GM23338 (cell line): Measurements from ENCODE around the gene CIITA. TPM values are rescaled to one million over a fixed set of nuclear protein-coding genes. Genes with fewer than 3 reads are reported as not detected.

Experiments used
- ATAC-seq: fragments of 200-7000 bp; cut with Tn5 transposase; 3 replicates; pipeline ENCODE4 v1.9.1; 2020
- DNase-seq: peaks from one replicate; pipeline ENCODE4 v3.0.0-alpha.2; 2015; ENCODE audit warnings: low spot score
- H2AFZ ChIP-seq: fragments of 200-600 bp; sonication (generic); 2 replicates; pipeline ENCODE4 v1.8.0; 2016; ENCODE audit warnings: antibody characterized with exemption, mild to moderate bottlenecking, moderate library complexity
- H3F3A ChIP-seq: fragments of 200-600 bp; sonication (generic); replicated peaks from 2 replicates; pipeline ENCODE4 v1.8.0; 2017; ENCODE audit warnings: antibody characterized with exemption, mixed run types, low read depth
- H3K27ac ChIP-seq: fragments of 200-600 bp; sonication (generic); 2 replicates; pipeline ENCODE4 v1.6.1; 2016; ENCODE audit warnings: low read depth
- H3K27me3 ChIP-seq: fragments of 200-600 bp; sonication (generic); 2 replicates; pipeline ENCODE4 v1.8.0; 2016; ENCODE audit warnings: mild to moderate bottlenecking, mixed run types, moderate library complexity; ENCODE audit not compliant: insufficient read depth
- H3K36me3 ChIP-seq: fragments of 200-600 bp; sonication (generic); 2 replicates; pipeline ENCODE4 v1.8.0; 2016; ENCODE audit warnings: mild to moderate bottlenecking; ENCODE audit not compliant: insufficient read depth
- H3K4me1 ChIP-seq: fragments of 200-600 bp; sonication (generic); 2 replicates; pipeline ENCODE4 v1.8.0; 2016; ENCODE audit warnings: mild to moderate bottlenecking, moderate library complexity; ENCODE audit not compliant: insufficient read depth
- H3K4me2 ChIP-seq: fragments of 200-600 bp; sonication (generic); 2 replicates; pipeline ENCODE4 v1.7.1; 2017; ENCODE audit warnings: mixed run types
- H3K4me3 ChIP-seq: fragments of 200-600 bp; sonication (generic); 2 replicates; pipeline ENCODE4 v1.6.1; 2016; ENCODE audit warnings: mixed run types
- H3K79me2 ChIP-seq: fragments of 200-600 bp; sonication (generic); replicated peaks from 2 replicates; pipeline ENCODE4 v1.8.0; 2017; ENCODE audit warnings: mild to moderate bottlenecking; ENCODE audit not compliant: insufficient read depth
- H3K9me2 ChIP-seq: fragments of 200-600 bp; sonication (generic); 2 replicates; pipeline ENCODE4 v1.8.0; 2017; ENCODE audit not compliant: insufficient read depth
- H4K20me1 ChIP-seq: fragments of 200-600 bp; sonication (generic); replicated peaks from 2 replicates; pipeline ENCODE4 v1.8.0; 2017; ENCODE audit warnings: mild to moderate bottlenecking; ENCODE audit not compliant: insufficient read depth
- H3K27ac Mint-ChIP-seq: 2 replicates; pipeline ENCODE4 v1.8.0; 2020; ENCODE audit warnings: inconsistent platforms, mild to moderate bottlenecking, moderate library complexity, mixed read lengths
- H3K27me3 Mint-ChIP-seq: 3 replicates; pipeline ENCODE4 v1.8.0; 2022; ENCODE audit warnings: low read depth, mild to moderate bottlenecking, moderate library complexity, mixed read lengths, inconsistent platforms; ENCODE audit not compliant: insufficient read depth, poor library complexity
- H3K36me3 Mint-ChIP-seq: 3 replicates; pipeline ENCODE4 v1.8.0; 2021; ENCODE audit warnings: low read depth, mild to moderate bottlenecking, inconsistent platforms, moderate library complexity, mixed read lengths
- H3K4me1 Mint-ChIP-seq: 3 replicates; pipeline ENCODE4 v1.8.0; 2020; ENCODE audit warnings: mild to moderate bottlenecking, inconsistent platforms, mixed read lengths
- H3K4me3 Mint-ChIP-seq: 3 replicates; pipeline ENCODE4 v1.8.0; 2021; ENCODE audit warnings: moderate library complexity, mild to moderate bottlenecking, inconsistent platforms, mixed read lengths
- H3K9me3 Mint-ChIP-seq: 3 replicates; pipeline ENCODE4 v1.8.0; 2020; ENCODE audit warnings: moderate library complexity, mild to moderate bottlenecking, inconsistent platforms, mixed read lengths
- CTCF ChIP-seq, 2 experiments: fragments of 200-600 bp in 1 of 2; sonication (generic) in 1 of 2; conservative IDR thresholded peaks; 2 replicates each; pipeline versions ENCODE4 v1.5.1 to v1.6.1; 2016 to 2017; ENCODE audit warnings: antibody characterized with exemption in 2 of 2, low read depth in 2 of 2, mild to moderate bottlenecking in 2 of 2, moderate library complexity in 1 of 2
- EZH2 ChIP-seq: fragments of 200-600 bp; sonication (generic); IDR thresholded peaks from one replicate; pipeline ENCODE4 v1.8.0; 2017; ENCODE audit warnings: antibody characterized with exemption, mild to moderate bottlenecking, low read depth; ENCODE audit not compliant: unreplicated experiment
- JUNB ChIP-seq: IDR thresholded peaks from one replicate; pipeline ENCODE4 v1.6.1; 2016; ENCODE audit warnings: antibody characterized with exemption; ENCODE audit not compliant: unreplicated experiment
- REST ChIP-seq: IDR thresholded peaks from one replicate; pipeline ENCODE4 v1.6.1; 2018; ENCODE audit warnings: antibody characterized with exemption; ENCODE audit not compliant: unreplicated experiment
- STAT1 ChIP-seq: IDR thresholded peaks from one replicate; pipeline ENCODE4 v1.6.1; 2016; ENCODE audit warnings: antibody characterized with exemption; ENCODE audit not compliant: unreplicated experiment
- ZNF114 ChIP-seq: fragments of 250-450 bp; sonication (Bioruptor Pico); IDR thresholded peaks from 2 replicates; pipeline ENCODE4 v1.5.0; 2020; ENCODE audit warnings: mild to moderate bottlenecking, moderate library complexity
- ZNF462 ChIP-seq: fragments of 250-450 bp; sonication (Bioruptor Pico); IDR thresholded peaks from 2 replicates; pipeline ENCODE4 v1.5.0; 2020; ENCODE audit warnings: mild to moderate bottlenecking, moderate library complexity
- polyA plus RNA-seq: library from polyadenylated mRNA; unstranded; fragments of >200 nt; fragmentation: Nextera tagmentation; extraction: Ambion mirVana; gene quantifications from 2 replicates; pipeline ENCODE4 v1.2.1, GENCODE V29; 2016
- total RNA-seq: library from RNA; depleted of rRNA; stranded (reverse); fragments of >200 nt; shearing (Covaris generic); gene quantifications from 2 replicates; pipeline ENCODE4 v1.2.3, GENCODE V29; 2014

The CIITA gene
- total and polyA plus RNA-seq, 2 experiments from 2014 or later = 0.10 to 0.57 TPM

GRCh38 chr16:10831894-10832886, 44.8 kb upstream of the CIITA start:
- Mint-ChIP-seq H3K4me1 (no peaks in the 10 kb centered on the region), H3K4me3 (no peak overlapping the region), H3K9me3 (no peaks in the 10 kb centered on the region; the same call in 2 of the 3 replicates), H3K27ac (no peak overlapping the region), H3K36me3 (no peaks in the 10 kb centered on the region), H3K27me3 (peaks cover 5% of the 10 kb centered on the region)
- Histone ChIP-seq H3K79me2 (no peaks in the 10 kb centered on the region), H4K20me1 (no peaks in the 10 kb centered on the region), H2AFZ (no peak overlapping the region), H3K9me2 (no peaks in the 10 kb centered on the region), H3K27ac (no peak overlapping the region), H3F3A (no peaks in the 10 kb centered on the region), H3K27me3 (no peaks in the 10 kb centered on the region), H3K4me3 (no peak overlapping the region), H3K36me3 (no peaks in the 10 kb centered on the region), H3K4me1 (no peaks in the 10 kb centered on the region), H3K4me2 (no peak overlapping the region)
- DNase-seq (no peak), ATAC-seq (no peak)
- TF ChIP-seq CTCF (conservative IDR thresholded peaks at IDR 0.05; ENCODE audit: low read depth in 2 of 2) (no peak), JUNB (no peak), ZNF114 (no peak), ZNF462 (CRISPR knock-in tag) (no peak), STAT1 (no peak), REST (no peak), EZH2 (no peak)
